GM21360 (cell line): ENCODE data around the gene OTOP1.
"Not testable (repeated sequence)": the region's sequence is repeated elsewhere in the genome, so short reads cannot be mapped to it uniquely, and the experiment has no call there.

Source experiments
- ATAC-seq: cut with Tn5 transposase; IDR thresholded peaks from one replicate; pipeline ENCODE4 v1.9.1; 2021; ENCODE audit warnings: mild to moderate bottlenecking, moderate library complexity; ENCODE audit not compliant: unreplicated experiment

Gene OTOP1

DNA sequence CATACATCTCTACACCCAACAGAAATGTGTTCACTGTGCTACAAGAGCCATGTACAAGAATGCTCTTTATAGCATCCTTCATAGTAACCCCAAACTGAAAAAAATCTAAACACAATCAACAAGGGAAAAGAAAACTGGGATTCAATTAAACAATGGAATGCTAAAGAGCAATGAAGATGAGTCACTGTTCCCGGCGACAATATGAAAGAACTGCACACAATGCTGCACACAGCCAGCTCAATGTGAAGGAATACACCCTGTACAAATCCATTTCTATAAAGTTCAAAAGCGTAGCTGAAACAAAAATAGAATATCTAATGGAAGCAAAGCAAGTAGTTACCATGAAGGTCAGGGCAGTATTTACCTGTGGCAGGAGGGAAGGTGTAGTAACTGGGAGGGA, 12.8 kb upstream of the OTOP1 start:
- not testable (repeated sequence) for ATAC-seq

DNA sequence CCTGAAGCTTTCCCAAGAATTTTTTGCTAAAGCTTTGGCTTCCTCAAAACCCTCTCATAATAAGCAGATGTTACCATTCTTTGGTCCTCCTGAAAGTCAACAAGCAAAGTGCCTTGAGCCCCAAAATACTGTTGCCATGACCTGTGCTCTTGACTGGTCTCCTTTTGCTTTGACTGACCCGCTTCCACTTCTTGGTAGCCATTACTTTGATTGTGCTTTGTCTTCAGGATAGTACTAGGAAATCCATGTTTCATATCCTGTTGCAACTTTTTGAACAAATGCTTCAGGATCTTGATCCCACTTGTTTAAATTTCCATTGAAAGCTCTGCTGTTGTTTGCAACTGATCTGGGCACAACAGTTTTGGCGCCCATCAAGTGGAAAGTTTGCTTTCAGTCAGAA, 6.9 kb upstream of the OTOP1 start:
- ATAC-seq, result no peak

- no peak for ATAC-seq
These were observed 1.6 kb upstream of the OTOP1 start for GRCh38 chr4:4228356-4228668.

DNA sequence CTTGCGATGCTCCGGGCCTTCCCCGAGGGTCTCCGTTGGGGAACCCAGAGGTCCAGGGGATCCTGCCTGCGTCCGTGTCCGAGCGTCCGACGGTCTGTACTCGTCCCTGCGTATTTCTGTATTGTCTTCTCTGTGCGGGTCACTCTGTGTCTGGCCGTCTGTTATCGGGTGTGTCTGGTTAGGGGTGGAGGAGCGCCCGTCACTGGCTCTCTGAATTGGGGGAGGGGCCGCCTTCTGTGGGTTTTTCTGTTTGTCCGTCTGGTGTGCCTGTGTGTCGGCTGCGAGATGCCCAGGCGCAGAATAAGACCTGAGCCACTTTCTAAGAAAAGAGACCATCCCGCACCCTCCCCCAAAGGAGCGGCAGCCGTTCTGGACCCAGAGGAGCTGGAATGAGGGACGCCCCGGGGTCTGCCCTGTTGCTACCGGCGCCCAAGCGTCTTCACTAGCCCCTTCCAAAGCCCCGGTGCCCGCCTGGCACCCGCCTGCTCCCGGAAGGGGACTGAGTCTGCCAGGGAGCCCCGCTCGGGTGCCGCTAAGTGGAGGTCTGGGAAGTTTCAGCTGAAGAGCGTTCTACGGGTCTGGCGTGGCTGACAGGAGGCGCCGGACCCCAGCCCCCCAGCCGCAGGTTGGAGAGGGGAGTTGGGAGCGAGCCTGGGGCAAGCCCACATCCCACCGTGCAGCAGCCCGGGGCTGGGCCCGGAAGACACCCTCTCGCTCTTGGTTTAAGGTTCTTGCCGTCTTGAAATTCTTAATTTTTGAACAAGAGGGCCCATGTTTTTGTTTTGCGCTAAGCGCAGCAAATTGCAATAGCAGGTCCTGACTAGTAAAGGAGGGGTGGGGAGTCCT, 1.0 kb upstream of the OTOP1 start:
- ATAC-seq, result no peak

DNA sequence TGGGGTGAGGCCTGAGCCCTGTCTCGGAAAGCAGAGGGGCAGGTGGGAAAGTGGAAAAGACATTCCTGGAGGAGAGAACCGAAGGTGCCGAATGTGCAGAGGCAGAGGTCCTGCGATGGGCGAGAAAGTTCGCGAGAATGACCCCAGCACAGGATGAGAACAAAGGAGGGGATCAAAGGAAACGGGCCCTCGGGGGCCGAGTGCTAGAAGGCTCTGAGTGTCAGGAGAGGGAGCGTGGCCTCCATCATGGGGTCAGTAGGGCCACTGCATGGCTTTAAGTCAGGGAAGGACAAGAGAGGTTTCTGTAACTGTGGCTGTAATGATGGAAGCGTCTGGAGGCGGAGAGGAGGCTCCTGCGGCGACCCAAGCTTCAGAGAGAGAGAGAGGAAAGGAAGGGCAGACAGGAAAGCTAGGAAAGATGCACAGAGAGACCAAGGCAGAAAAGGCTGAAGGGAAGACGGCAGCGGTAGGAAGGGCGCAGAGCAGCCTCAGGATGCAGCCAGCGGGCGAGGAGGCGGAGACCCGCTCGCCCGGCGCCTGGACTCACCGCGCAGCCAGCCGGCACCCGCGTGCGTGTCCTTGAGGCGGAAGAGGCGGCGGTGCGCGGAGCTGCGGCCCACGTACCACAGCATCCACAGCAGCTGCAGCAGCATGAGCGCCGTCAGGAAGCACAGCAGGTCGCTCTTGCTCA, 669 bp downstream of the OTOP1 start:
- ATAC-seq, result no peak

DNA sequence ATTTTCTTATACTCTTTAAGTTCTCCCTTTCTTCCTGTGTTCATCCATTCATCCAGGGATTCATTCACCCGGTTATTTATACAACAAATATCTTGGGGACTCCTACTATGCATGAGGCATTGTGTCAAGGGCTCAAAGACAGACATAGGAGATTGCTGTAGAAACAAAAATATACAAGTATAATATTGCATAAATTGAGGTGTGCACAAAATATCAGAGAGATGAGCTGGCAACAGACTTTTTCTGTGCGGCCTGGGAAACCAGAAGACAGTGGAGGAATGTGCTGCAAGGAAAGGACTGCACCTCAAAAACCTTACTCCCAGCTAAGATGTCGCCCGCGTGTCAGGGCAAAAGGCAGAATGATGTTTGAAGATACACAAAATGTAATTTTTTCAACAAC, 9.6 kb downstream of the OTOP1 start:
- no peak for ATAC-seq

- no peak for ATAC-seq
These were observed 10.1 kb downstream of the OTOP1 start for GRCh38 chr4:4216648-4217047.

DNA sequence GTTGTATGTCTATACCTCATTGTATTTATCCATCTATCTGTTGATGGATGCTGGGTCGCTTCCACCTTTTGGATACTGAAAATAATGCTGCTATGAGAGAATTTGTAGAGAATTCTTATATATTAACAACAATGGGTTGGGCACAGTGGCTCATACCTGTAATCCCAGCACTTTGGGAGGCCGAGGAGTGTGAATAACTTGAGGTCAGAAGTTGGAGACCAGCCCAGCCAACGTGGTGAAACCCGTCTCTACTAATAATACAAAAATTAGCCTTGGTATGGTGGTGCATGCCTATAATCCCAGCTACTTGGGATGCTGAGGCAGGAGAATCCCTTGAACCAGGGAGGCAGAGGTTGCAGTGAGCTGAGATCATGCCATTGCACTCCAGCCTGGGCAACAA, 13.1 kb downstream of the OTOP1 start:
- not testable (repeated sequence) for ATAC-seq

- no peak for ATAC-seq
These were observed 20.5 kb downstream of the OTOP1 start for GRCh38 chr4:4206204-4206603.

GRCh38 chr4:4204401-4204745, 22.4 kb downstream of the OTOP1 start:
- ATAC-seq, result no peak

GRCh38 chr4:4203688-4204400, 22.9 kb downstream of the OTOP1 start:
- ATAC-seq, result no peak

DNA sequence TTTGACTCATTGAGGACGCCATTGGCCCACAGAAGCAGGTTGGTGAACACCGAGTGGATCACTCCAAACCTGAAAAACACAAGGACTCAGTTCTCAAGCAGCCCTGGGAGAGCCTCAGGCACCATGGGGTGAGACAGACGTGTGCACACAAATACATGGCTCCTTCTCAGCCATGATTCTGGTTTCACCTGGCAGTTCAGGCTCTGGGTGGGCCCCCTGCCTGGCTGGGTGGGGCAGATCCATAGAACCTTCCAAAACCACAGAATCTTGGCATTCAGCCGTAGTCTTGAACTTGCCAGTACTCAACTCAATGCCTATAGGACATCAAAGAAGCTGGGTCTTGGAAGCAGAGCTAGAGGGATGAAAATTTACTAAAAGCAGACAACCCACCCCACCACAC, 24.2 kb downstream of the OTOP1 start:
- ATAC-seq, result no peak

DNA sequence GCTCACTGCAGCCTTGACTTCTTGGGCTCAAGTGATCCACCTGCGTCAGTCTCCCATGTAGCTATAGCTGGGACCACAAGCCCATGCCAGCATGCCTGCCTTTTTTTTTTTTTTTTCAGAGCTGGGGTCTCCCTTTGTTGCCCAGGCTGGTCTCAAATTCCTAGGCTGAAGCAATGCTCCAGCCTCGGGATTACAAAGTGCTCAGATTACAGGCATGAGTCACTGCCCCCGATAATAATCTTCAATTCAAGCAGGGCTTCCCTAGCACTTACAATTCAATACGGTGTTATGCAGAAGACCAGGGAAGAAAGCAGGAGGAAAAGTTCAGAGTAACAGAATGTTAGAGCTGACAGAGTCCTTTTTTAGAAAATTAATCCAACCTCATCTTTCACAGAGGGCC, 26.1 kb downstream of the OTOP1 start:
- no peak for ATAC-seq

DNA sequence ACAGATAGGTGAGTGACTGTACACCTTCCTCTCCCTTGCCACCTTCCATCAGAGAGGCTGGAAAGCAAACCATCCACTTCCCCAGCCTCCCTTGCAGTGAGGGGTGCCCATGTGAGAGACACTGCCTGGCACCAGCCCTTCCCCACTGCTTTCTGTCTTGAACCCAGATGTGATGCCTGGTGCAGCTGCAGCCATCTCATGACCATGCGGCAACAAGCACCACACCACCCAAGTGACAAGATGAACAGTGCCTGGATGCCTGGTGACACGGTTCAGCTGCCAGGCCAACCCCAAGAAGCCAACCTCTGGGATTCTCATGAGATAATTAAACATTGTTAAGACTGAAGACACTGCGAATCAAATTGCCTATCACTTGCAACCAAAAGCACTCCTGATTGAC, 31.4 kb downstream of the OTOP1 start:
- ATAC-seq, result no peak

DNA sequence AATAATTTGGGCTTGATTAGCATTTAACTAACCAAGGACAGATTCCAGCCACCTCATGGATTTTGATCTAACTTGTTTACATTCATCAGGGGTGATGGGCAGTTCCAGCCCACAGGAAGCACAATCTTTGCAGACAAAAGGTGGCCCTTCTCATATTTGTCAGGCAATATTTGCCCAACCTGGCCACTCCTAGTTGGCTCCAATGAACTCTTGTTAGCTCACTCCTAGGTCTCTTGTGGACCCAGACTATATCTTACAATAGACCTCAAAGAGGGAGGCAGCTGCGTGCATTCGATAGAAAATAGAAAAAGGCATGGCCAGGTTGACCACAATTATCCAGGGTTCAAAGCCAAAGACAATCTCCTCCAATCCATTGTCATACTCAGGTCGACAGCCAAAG, 38.2 kb downstream of the OTOP1 start:
- not testable (repeated sequence) for ATAC-seq

- no peak for ATAC-seq
These were observed 41.2 kb downstream of the OTOP1 start for GRCh38 chr4:4185528-4185927.

GRCh38 chr4:4182835-4183568, 43.7 kb downstream of the OTOP1 start:
- no peak for ATAC-seq

DNA sequence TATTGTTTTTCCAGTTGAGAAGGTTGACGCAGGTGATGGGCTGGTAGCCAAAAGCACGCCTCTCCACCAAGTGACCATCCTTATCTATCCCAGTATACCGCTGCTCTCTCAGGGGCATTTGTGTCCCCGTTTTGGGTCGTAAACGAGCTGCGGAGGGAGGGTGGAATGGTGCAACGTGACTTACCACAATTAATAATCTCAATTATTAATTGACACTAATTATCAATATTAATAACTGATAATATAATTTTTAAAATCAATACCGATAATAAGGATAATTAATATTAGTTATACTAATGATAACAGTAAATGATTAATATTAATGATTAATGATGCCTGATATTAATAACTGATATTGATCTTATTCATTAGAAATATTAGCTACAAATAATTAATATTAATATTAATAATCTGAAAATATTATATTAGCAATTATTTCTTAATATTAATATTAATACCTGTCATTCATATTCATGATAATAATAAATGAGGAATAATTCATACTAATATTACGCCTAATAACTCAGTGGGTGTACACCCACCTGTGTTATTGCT, 56.1 kb downstream of the OTOP1 start:
- ATAC-seq, result no peak

DNA sequence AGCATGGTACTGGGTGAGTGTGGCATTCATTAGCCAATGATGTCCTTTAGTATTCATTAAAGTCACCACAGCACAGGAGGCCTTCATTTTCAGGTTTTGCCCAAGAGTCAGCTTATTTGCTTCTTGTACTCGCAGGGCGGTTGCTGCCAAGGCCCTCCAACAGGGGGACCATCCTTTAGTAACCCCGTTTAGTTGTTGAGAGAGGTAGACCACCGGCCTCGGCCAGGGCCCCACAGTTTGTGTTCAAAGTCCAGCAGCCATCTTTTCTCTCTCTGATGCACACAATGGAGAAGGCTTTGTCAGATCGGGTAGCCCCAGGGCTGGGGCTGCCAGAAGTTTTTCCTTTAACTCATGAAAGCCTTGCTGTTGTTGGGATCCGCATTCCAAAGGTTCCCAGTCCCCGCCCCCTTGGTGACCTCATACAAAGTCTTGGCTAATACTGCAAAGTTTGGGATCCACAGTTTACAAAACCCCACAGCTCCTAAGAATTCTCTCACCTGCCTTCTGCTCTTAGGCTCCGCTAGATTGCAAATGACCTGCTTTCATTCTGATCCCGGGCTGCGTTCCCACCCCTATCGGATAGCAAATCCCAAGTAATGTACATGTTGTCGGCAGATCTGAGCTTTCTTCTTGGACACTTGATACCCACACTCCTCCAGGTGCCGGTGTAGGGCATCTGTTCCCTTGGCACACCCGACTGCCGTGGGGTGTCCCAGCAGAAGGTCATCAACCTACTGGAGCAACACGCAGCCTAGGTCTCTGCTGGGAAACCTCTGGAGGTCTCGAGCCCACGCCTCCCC, 58.5 kb downstream of the OTOP1 start:
- not testable (repeated sequence) for ATAC-seq

DNA sequence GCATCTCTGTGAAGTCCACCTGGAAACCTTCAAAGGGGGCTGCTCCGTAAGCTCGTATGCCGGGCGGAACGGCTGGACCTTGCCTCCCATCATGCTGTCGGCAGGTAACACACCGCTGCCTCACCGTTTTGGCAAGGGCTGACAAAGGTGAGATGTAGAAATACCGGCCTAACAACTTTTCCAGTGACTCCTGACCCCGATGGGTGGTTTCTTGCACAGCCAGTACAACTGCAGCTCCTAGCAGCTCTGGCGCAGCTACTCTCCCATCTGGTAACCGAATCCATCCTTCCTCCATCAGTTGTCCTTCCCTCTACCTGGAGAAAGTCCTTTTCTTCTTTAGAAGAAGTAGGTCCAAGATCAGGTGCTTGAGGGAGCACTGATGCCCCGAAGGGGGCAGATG, 59.7 kb downstream of the OTOP1 start:
- not testable (repeated sequence) for ATAC-seq
